Activated gamma-delta T cell treated with Interleukin-2 at 50 U/mL for 16 hours (primary cell): ENCODE results near the gene PCYOX1L.

Experiments
- DNase-seq: peaks from one replicate; pipeline ENCODE4 v3.0.0-alpha.2; 2020

The PCYOX1L gene

DNA sequence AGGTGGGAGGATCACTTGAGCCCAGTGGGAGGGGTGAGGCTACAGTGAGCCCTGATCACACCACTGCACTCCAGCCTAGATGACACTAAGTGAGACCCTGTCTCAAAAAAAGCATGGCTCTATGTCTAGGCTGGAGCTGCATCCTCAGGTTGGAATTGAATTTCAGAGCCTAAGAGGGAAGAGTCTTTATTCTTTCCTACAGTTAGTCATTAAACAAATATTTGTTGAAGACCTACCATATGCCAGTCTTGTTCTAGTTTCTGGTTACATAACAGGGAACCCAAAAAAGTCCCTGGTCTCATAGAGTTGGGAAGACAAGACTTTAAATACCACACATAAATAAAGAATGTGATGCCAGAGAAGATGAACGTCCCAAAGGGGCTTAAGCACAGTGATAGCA lies 19.5 kb upstream of the PCYOX1L start:
- DNase-seq, result no peak

DNA sequence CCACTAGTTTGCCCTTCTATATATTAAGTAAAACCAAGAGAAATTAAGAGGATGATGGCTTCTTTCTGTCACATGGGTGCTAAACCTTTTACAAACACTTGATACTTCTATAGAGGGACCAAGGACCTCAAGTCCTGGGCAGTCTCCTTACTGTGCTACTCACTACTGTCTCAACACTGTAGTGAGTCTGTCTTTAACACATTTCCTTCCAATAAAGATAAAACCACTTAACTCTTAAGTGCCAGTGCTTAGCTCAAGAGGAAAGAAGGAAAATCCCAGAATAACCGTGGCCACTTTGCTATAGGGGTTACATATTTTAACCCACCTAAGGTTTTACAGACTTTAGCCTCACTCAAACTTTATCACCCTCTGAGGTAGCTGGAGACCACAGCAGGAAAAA lies 16.9 kb upstream of the PCYOX1L start:
- DNase-seq, result no peak

- no peak for DNase-seq
Measured at GRCh38 chr5:149341876-149342275, 16.0 kb upstream of the PCYOX1L start.

DNA sequence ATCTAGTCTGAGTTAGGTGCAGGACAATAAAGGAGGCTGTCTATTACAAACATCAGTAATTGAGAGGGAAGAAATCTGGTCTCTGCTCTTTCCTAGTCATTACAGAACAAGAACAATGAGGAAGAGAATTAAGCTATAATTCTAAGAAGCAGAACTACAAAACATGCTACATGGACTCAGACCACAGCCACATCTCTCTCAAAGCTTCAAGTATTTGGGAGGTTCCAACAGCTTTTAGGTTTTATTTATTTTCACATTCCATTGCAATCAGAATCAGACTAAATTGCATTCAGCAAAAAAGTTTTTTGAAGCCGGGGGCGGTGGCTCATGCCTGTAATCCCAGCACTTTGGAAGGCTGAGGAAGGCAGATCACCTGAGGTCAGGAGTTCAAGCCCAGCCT lies 13.7 kb upstream of the PCYOX1L start:
- no peak for DNase-seq

DNA sequence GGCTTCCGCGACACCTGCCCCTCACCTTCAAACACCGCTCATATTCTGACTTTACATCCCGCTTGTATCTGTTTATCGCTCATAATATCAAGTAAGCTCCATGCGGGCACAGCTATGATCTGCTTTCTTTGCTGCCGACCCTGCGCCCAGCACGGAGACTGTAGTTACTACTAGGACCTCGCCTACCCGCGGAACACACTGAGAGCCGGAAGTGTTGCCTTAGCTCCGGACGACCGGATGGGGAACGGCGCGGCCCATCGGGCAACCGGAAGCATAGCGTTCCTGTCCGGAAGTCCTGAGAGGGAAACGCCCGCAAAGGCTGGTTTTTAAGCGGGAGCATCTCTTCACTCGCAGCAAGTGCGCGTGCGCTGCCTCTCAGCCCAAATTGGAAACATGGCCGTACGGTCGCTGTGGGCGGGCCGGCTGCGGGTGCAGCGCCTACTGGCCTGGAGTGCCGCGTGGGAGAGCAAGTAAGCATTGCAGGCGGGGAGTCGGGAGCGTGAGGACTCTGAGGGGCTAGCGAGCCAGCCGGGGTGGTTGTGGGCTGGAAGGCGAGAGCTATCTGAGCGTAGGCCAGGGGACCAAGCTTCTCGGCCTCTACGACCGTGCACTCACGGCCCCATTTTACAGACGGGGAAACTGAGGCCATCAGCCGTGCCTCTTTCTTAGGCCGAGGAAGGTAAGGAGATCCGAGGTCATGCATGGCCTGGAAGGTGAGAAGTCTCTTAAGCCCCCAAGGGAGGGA lies 12.5 kb upstream of the PCYOX1L start, which contains the start of gene GRPEL2:
Gene GRPEL2, plus strand, starts transcription at position 353 of the 745 bp plus-strand sequence. Its CDS starts 41 bp downstream, at position 394.
- DNase-seq, result peak; percentile 85

DNA sequence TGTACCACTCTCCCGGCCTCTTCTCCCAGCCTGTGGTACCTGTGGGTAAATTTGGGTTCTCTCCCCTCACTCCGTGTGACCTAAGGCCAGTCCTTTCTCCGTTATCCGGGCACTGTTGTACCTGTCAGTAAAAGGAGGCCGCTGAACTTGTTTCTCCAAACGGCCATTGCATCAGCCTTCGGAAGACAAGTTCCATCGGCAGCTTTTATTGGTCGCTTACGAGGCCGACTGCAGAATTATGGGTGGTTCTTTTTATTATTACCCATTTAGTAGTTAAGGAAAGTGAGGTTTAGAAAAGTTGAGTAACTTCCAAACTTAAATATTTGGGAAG lies 12.0 kb upstream of the PCYOX1L start:
- DNase-seq, result no peak

GRCh38 chr5:149348518-149348917 lies 9.3 kb upstream of the PCYOX1L start:
- no peak for DNase-seq

DNA sequence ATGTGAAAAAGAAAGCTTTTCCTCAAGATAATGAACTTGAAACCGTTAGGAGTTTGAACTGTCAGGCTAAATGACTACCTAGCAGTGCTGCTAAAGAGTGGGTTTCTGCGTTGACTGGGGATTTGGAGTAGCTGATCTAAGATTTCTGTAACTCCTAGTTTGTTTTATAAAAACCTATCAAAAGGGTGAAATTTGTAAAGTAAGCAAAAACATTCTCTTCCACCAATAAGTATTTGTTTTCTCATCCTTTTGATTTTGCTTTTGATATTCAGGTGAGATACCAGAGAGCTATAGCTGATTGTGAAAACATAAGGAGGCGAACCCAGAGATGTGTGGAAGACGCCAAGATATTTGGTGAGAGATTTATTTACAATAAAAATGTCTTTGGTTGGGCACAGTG lies 8.5 kb upstream of the PCYOX1L start:
- no peak for DNase-seq

- no peak for DNase-seq
Measured at GRCh38 chr5:149352169-149352568, 5.7 kb upstream of the PCYOX1L start.

DNA sequence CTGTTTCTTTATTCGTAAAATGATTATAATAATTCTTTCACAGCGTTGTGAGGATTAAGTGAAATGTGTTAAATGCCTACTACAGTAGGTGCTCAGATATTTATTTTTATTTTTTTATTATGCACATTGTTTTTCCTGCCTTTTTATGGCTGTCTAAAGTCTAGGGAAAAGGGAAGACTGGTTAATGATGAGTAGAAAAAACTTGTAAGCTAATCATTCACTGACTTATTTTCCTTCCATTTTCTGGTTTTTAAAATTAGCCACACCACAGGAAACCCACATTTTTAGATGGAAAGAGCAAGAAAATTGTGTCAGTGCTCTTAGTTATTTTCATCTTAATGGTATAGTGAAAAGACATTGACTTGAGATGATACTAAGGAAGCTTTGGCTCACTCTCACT lies 3.9 kb upstream of the PCYOX1L start:
- no peak for DNase-seq

DNA sequence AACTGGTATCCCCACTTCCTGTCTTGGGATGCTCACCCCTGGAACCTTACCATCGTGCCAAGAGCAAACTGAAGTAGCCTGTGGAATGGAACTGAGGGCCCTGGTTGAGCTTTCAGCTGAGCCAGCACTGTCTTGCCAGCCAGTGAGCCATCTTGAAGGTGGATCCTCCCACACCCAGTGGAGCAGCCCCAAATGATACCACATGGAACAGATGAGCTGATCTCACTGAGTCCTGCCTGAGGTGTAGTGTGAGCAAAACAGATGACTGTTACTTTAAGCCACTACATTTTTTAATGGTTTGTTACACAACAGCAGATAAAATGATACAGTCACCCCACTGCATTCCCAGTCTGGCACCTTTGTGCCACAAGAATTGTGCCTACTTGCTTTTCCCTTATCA lies 2.2 kb upstream of the PCYOX1L start:
- no peak for DNase-seq

DNA sequence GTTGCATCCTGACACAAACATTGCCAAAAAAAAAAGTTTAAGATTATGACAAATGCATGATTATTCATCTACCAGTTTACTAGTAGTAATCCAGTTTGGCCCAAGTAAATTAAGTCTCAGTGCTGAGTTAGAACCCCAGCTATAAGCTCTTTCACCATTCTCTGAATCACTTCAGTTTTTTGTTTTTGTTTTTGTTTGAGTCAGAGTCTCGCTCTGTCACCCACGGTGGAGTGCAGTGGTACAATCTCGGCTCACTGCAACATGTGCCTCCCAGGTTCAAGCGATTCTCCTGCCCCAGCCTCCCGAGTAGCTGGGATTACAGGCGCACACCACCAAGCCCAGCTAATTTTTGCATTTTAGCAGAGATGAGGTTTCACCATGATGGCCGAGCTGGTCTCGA lies 1.5 kb upstream of the PCYOX1L start:
- no peak for DNase-seq

DNA sequence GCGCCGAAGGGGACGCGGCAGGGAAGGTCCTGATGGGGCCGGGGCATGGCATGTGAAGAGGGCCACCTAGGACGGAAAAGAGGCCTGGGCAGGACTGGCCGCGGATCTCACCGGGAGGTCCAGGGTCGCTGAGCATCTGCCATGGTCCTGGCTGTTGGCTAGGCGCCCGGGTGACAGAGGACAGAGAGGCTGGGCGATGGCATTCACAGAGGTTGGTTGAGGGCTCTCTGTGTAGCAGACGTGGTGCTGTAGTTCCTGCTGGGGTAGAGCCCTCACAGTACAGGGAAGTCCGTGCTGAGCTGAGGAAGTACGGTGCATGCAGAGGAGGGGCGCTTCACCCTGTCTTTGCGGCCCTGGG lies 427 bp downstream of the PCYOX1L start:
- peak; percentile 19 for DNase-seq

- DNase-seq, result no peak
Measured at GRCh38 chr5:149358868-149359495, 1.1 kb downstream of the PCYOX1L start.

- no peak for DNase-seq
Measured at GRCh38 chr5:149360272-149360671, 2.4 kb downstream of the PCYOX1L start.

- no peak for DNase-seq
Measured at GRCh38 chr5:149362541-149362940, 4.7 kb downstream of the PCYOX1L start.

GRCh38 chr5:149363358-149363757 lies 5.5 kb downstream of the PCYOX1L start:
- no peak for DNase-seq

DNA sequence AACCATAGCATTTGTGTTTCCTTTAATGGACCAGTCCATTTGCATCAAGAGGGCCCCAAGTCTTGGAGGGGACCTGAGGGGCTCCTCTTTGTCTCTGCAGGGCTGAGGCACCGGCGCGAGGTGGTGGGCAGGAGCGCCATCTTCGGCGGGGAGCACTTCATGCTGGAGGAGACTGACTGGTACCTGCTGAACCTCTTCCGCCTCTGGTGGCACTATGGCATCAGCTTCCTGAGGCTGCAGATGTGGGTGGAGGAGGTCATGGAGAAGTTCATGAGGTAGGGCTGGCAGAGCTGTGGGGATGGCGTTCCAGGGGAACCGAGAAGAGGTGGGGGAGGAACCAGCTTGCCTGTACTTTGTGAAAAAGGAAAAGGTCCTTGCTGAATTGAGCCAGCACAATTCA lies 6.1 kb downstream of the PCYOX1L start:
- no peak for DNase-seq

- no peak for DNase-seq
Measured at GRCh38 chr5:149364719-149365118, 6.9 kb downstream of the PCYOX1L start.

- DNase-seq, result no peak
Measured at GRCh38 chr5:149365418-149365817, 7.6 kb downstream of the PCYOX1L start.

DNA sequence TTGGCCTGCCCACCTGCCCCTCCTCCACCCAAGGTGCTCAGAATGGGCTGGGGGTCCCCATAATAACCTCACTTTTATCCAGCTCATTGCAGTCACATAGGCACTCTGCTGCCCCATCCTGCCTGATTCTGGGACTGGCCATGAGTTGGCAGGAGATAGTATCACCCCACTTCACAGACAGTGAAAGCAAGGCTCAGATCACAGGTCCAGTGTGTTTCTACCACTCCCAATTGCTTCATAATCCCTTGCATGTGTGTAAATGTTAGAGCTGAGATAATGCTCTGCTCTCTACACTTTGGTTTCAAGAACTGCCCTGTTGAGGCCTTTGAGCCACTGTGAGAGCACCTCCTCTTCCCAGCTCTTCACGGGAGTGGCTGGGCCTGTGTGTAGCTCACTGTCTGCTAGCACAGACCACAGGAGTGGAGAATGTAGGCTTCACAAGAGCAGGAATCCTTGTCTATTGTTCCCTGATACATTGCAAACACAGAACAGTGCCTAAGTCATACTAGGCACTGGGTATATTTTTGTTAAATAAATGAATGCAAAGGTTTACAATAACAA lies 8.4 kb downstream of the PCYOX1L start:
- no peak for DNase-seq

DNA sequence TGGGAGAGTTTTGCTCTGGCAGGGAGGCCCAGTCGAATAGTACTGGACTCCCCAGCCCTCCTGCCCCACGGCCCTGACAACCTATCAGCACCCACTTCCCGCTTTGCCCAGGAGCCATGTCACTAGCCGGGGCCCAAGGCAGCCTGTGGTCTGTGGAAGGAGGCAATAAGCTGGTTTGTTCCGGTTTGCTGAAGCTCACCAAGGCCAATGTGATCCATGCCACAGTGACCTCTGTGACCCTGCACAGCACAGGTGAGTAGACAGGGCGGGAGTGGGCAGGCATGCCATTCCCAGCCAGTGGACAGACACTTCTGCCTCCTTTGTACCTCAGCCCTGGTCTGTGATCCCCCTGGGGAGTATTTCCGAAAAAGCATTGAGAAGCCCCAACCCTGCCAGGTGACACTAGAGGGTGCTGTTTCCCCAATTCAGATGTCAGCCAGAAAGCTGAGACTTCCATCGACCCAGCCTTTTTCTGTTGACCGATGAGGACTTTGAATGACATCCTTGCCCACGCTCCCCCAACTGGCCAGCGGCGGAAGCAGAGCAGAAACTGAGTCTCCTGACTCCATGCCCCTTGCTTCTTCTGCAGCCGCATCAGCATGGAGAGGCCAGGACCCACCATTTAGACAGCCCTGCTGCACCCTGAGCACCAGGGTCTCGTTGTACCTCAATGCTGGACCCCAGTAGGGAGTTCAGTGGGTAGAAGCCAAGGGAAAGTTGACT lies 9.6 kb downstream of the PCYOX1L start:
- DNase-seq, result peak; percentile 51

DNA sequence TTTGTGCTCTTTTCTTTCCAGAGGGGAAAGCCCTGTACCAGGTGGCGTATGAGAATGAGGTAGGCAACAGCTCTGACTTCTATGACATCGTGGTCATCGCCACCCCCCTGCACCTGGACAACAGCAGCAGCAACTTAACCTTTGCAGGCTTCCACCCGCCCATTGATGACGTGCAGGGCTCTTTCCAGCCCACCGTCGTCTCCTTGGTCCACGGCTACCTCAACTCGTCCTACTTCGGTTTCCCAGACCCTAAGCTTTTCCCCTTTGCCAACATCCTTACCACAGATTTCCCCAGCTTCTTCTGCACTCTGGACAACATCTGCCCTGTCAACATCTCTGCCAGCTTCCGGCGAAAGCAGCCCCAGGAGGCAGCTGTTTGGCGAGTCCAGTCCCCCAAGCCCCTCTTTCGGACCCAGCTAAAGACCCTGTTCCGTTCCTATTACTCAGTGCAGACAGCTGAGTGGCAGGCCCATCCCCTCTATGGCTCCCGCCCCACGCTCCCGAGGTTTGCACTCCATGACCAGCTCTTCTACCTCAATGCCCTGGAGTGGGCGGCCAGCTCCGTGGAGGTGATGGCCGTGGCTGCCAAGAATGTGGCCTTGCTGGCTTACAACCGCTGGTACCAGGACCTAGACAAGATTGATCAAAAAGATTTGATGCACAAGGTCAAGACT lies 10.3 kb downstream of the PCYOX1L start:
- DNase-seq, result no peak
